HG03571 (cell line): ENCODE measurements around the gene CAMTA1.

ENCODE experiments used
- ATAC-seq: cut with Tn5 transposase; IDR thresholded peaks from one replicate; pipeline ENCODE4 v1.9.1; 2021; ENCODE audit not compliant: unreplicated experiment

The CAMTA1 gene

DNA sequence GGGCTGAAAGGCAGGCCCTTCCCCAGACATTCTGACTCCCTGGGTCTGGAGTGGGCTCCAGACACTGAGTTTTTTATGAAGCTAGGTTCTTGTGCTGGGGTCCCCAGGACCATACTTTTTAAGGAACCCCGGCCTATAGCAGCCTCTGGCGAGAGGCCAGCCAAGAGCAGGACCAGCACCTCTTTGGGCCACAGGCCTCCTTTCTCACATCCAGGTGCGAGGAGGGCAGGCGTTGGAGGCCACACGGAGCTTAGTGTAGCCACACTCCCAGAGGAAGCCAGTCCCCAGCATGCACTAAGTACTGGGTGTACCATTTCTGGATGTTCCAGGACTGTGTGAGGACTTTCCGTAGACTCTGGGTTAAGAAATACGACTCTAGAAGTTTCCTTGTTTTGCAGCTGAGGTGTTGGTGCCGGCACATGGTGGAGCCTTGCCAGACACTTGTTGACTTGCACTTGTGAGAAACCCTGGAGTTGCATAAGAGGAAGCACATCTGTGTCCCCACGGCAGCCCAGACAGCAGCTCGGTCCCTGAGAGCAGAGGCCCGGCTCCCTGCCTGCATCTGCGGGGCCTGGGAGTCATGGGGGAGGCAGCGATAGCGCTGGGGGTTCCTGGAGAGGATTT is 863.6 kb downstream of the CAMTA1 start:
- no peak for ATAC-seq

GRCh38 chr1:7650801-7651200 is 865.5 kb downstream of the CAMTA1 start:
- no peak for ATAC-seq

DNA sequence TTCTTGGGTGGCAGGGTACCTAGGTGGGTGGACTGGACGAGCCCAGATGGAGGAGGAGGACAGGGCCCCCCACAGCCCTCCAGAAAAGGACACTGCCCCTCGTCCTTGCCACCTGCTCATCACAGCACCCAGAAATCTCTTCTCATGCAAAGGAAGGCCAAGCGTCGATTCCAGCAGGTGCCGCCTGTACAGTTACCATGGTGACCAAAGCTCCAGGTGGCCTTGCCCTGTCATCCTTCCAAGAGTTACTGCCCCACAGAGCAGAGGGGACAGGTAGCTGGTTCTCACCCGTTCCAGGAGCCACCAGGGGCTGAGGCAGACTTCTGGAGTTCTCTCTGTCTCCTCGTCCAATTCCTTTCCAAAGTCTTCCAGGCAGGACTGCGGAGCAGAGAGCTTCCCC is 865.9 kb downstream of the CAMTA1 start:
- ATAC-seq: no peak

DNA sequence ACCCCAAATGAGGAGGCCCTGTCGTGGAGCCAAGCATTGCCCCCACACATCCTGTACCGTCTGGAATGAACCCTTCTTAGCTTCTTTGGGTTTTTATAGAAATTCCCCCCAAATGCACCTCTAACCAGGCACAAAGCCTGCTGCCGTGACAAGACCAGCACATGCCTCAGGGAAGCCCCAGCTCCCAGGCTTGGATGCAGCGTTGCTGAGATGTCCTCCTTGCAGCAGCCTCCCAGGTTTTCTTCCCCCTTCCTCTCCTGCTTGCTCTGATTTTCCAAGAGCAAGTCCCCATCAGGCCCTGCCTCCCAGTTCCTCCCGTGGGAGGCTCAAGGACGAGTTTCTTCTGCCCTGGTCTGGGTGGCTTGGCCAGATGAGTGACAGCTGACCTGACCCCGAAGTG is 866.8 kb downstream of the CAMTA1 start:
- ATAC-seq: no peak

GRCh38 chr1:7652515-7653098 is 867.4 kb downstream of the CAMTA1 start:
- ATAC-seq: no peak

- ATAC-seq: no peak
Measured at GRCh38 chr1:7654725-7655124, 869.5 kb downstream of the CAMTA1 start.

DNA sequence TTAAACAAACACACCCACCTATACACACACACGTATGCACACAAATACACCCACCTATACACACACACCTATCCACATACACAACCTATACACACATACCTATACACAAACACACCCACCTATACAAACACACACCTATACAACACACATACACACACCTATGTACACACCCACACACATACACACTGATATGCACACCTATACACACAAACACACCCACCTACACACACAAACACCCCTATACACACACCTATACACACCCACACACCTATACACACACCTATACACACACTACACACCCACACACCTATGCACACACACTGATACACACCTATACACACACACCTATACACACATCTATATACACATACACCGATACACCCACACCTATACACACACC is 870.1 kb downstream of the CAMTA1 start:
- no peak for ATAC-seq

- no peak for ATAC-seq
Measured at GRCh38 chr1:7656557-7657215, 871.4 kb downstream of the CAMTA1 start.

GRCh38 chr1:7657287-7658016 is 872.2 kb downstream of the CAMTA1 start:
- ATAC-seq: no peak

DNA sequence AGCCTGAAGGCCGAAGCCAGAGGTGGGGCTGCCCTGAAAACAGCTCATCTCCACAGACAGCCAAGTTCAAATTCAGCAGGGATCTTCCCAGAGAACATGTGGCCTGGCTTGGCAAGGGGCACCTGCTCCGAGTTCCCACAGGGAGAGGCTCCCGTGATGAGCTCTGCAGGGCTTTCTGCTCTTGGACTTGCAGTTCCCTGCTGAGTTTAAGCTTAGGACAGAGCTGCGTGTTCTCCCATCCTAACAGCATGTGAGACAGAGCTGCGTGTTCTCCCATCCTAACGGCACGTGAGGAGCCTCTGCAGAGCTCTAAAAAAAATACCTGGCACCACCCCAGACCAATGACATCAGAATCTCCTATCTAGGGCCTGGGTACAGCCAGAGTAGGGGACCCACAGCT is 872.8 kb downstream of the CAMTA1 start:
- no peak for ATAC-seq

- ATAC-seq: no peak
Measured at GRCh38 chr1:7659514-7659913, 874.3 kb downstream of the CAMTA1 start.

DNA sequence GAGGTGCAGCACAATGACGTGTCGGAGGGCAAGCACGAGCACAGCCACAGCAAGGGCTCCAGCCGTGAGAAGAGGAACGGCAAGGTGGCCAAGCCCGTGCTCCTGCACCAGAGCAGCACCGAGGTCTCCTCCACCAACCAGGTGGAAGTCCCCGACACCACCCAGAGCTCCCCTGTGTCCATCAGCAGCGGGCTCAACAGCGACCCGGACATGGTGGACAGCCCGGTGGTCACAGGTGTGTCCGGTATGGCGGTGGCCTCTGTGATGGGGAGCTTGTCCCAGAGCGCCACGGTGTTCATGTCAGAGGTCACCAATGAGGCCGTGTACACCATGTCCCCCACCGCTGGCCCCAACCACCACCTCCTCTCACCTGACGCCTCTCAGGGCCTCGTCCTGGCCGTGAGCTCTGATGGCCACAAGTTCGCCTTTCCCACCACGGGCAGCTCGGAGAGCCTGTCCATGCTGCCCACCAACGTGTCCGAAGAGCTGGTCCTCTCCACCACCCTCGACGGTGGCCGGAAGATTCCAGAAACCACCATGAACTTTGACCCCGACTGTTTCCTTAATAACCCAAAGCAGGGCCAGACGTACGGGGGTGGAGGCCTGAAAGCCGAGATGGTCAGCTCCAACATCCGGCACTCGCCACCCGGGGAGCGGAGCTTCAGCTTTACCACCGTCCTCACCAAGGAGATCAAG is 878.3 kb downstream of the CAMTA1 start:
- no peak for ATAC-seq

- no peak for ATAC-seq
Measured at GRCh38 chr1:7664147-7664892, 879.1 kb downstream of the CAMTA1 start.

DNA sequence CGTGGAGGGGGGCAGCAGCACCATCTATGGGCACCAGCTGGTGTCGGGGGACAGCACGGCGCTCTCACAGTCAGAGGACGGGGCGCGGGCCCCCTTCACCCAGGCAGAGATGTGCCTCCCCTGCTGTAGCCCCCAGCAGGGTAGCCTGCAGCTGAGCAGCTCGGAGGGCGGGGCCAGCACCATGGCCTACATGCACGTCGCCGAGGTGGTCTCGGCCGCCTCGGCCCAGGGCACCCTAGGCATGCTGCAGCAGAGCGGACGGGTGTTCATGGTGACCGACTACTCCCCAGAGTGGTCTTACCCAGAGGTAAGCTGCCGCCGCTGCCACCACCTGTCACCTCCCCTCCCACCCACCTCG is 879.6 kb downstream of the CAMTA1 start:
- ATAC-seq: no peak

GRCh38 chr1:7666249-7666648 is 881.0 kb downstream of the CAMTA1 start:
- no peak for ATAC-seq

GRCh38 chr1:7667159-7667558 is 881.9 kb downstream of the CAMTA1 start:
- ATAC-seq: no peak

DNA sequence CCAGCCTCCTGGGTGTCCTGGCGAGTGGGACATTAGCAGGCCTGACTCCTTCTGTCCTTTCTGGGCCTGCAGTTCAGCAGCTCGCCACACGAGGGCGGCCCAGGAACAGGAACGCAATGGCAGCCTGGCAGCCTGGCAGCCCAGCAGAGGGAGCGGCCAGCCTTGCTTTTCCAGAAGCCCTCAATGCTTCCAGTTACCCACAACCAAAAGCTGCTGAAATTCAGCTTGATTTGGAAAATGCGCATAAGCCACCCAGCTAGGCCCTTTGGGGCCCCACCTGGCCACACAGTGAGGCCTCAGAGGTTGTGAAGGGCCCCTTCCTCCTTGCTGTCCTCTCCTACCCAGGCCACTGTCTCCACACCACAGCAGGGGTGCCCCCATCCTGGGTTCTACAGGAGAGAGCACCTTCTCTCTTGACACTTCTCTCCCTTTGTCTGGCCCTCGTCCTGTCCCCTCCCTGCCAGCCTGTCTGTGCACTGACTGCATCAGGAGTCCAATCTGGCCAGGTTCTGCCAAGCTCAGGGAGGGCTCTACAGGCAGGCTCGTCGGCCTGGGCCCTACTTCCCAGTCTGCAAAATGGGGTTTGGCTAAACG is 882.5 kb downstream of the CAMTA1 start:
- ATAC-seq: no peak

DNA sequence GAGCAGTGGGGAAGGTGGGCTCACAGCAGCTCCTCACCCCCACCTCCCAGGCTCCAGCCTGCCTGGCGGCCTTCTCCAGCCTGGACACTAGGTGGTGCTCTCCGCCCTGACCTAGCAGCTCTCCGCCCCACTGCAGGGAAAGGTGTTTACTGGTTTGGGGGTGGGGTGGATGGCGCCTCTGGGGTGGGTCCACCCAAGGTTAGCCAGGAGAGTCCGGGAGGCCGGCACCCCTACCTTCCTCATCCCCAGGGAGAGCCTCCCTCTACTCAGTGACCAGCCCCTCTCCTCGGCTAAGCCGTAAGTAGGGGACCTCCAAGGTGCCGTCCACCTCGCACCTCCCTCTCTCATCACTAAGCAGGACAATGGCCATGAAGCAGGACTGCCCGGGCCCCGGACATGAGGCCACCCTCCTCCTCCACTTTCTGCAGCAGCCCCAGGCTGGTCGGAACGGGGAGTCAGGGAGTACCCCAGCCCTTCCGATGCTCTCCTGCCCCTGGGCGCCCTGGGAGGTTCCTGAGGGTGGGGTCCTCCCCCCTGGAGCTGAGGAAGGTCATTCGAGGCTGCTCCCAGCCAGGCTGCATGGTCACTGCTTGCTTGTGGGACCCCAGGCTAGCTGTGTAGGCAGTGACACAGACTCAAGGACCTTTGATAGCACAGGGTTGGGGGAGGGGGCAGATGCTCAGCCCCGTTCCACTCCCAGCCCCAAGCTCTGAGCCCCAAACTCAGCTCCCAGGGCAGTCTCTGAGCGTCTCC is 884.5 kb downstream of the CAMTA1 start:
- no peak for ATAC-seq

DNA sequence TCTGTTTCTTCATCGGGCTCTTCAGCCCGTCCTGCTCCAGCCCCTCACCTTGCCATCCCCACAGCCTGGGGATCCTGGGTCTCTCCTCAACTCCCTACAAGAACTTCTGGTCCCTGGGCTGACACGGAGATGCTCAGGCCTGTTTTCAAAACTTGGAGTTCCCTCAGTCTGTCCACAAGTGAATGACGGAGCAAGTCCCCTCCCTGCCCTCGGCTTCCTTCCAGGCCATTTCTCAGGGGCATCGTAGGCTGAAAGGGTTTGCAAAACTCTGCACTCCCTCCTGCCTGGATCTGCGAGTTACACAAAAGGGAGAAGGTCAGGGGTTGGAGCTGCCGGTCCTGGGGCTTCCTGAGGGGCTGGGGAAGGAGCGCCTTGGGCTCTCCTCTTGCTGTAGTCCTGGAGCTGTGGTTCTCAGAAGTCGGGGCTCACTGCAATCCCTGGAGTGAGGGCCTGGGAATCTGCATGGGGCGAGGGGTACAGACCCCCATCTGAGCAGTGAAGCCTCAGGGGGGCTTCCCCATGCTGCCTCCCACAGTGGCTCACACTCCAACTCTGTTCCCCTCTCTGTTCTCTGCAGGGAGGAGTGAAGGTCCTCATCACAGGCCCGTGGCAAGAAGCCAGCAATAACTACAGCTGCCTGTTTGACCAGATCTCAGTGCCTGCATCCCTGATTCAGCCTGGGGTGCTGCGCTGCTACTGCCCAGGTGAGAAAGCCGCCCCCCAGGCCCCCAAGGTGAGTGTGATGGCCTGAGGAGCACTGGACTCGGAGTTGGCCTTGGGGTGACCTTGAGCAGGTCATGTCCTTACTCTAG is 885.3 kb downstream of the CAMTA1 start:
- ATAC-seq: no peak
